GM12878 (cell line): ENCODE data around the gene FOXD2. TPM values are rescaled to one million over a fixed set of nuclear protein-coding genes. Genes with fewer than 3 reads are reported as not detected.

Source experiments
- ATAC-seq: fragments of 200-7000 bp; cut with Tn5 transposase; 3 replicates; pipeline ENCODE4 v1.9.1; 2020; ENCODE audit warnings: mild to moderate bottlenecking, moderate library complexity
- BruUV-seq: library from RNA; stranded (reverse); fragments of 400-500 nt; replicated peaks from 2 replicates; lab custom pipeline; 2021; lab: Mats Ljungman, UMichigan
- CTCF ChIA-PET: fragments of 300-600 bp; sonication (Branson Sonifier 250); formaldehyde crosslinking; extraction: SDS; loops from one replicate; lab custom pipeline; 2021; ENCODE audit warnings: inconsistent platforms; lab: Yijun Ruan, JAX
- POLR2A ChIA-PET: fragments of 350-600 bp; formaldehyde crosslinking; extraction: SDS; loops from one replicate; lab custom pipeline; 2021; ENCODE audit warnings: inconsistent platforms; lab: Charles Lee
- RAD21 ChIA-PET: fragments of 300-600 bp; sonication (Branson Sonifier 250); formaldehyde crosslinking; loops from one replicate; lab custom pipeline; 2023; ENCODE audit warnings: antibody characterized with exemption; ENCODE audit not compliant: unreplicated experiment; lab: Charles Lee
- SMC1A ChIA-PET: fragments of 300-600 bp; sonication (Branson Sonifier 250); formaldehyde crosslinking; loops from one replicate; lab custom pipeline; 2023; ENCODE audit not compliant: unreplicated experiment, uncharacterized antibody; lab: Charles Lee
- DNase-seq: peaks from one replicate; pipeline ENCODE4 v3.0.0-alpha.2; 2011; ENCODE audit warnings: low read depth, low spot score
- FAIRE-seq: peaks from 3 replicates; lab custom pipeline; 2011; peaks lifted over from hg19 to GRCh38; lab: Jason Lieb, UNC
- H2AFZ ChIP-seq: 2 replicates; pipeline ENCODE4 v1.6.0; 2011; ENCODE audit warnings: low read depth, low read length, control low read depth; ENCODE audit not compliant: control insufficient read depth
- H3K27ac ChIP-seq: 2 replicates; pipeline ENCODE4 v1.5.1; 2011; ENCODE audit warnings: control low read depth; ENCODE audit not compliant: control insufficient read depth, insufficient read depth
- H3K27me3 ChIP-seq, 2 experiments: replicated peaks in 1 of 2; 2 replicates each; pipeline versions ENCODE4 v1.6.0 to v1.6.1; 2011; ENCODE audit warnings: low read length in 1 of 2; ENCODE audit not compliant: control insufficient read depth in 2 of 2, insufficient read depth in 2 of 2
- H3K36me3 ChIP-seq, 2 experiments: 2 replicates each; pipeline ENCODE4 v1.5.1; 2011; ENCODE audit warnings: low read length in 1 of 2; ENCODE audit not compliant: control insufficient read depth in 2 of 2, insufficient read depth in 2 of 2
- H3K4me1 ChIP-seq: 2 replicates; pipeline ENCODE4 v1.6.1; 2011; ENCODE audit warnings: mild to moderate bottlenecking, low read length, moderate library complexity, mixed read lengths; ENCODE audit not compliant: control insufficient read depth, insufficient read depth
- H3K4me2 ChIP-seq: 2 replicates; pipeline ENCODE4 v1.6.0; 2011; ENCODE audit warnings: control low read depth; ENCODE audit not compliant: control insufficient read depth, insufficient read depth
- H3K4me3 ChIP-seq: fragments of 200-600 bp; sonication (generic); 2 replicates; pipeline ENCODE4 v1.5.1; 2016
- H3K79me2 ChIP-seq: 2 replicates; pipeline ENCODE4 v1.6.0; 2011; ENCODE audit warnings: low read length; ENCODE audit not compliant: control insufficient read depth, insufficient read depth
- H3K9ac ChIP-seq: 2 replicates; pipeline ENCODE4 v1.8.0; 2011; ENCODE audit warnings: low read length, control low read depth, mixed read lengths; ENCODE audit not compliant: control insufficient read depth, insufficient read depth
- H3K9me3 ChIP-seq: replicated peaks from 3 replicates; pipeline ENCODE4 v1.5.1; 2011; ENCODE audit warnings: mild to moderate bottlenecking, low read length; ENCODE audit not compliant: control insufficient read depth, insufficient read depth
- H4K20me1 ChIP-seq: 2 replicates; pipeline ENCODE4 v1.6.0; 2011; ENCODE audit not compliant: control insufficient read depth, insufficient read depth
- ASH2L ChIP-seq: fragments of 300-600, 200-600 bp; sonication (generic); IDR thresholded peaks from 2 replicates; pipeline ENCODE4 v1.6.1; 2017; ENCODE audit warnings: low read depth, mild to moderate bottlenecking, borderline replicate concordance
- EP300 ChIP-seq, 2 experiments: fragments of 150-350 bp in 1 of 2; IDR thresholded peaks; 2 replicates each; pipeline ENCODE4 v1.6.1; 2011 to 2012; ENCODE audit warnings: low read depth in 2 of 2, low read length in 2 of 2, borderline replicate concordance in 1 of 2, improper control_type of control experiment in 1 of 2, inconsistent platforms in 1 of 2; ENCODE audit not compliant: control insufficient read depth in 1 of 2
- FOXK2 ChIP-seq: fragments of 450-650 bp; IDR thresholded peaks from 2 replicates; pipeline ENCODE4 v1.6.1; 2017; ENCODE audit warnings: mild to moderate bottlenecking, moderate library complexity
- GATAD2B ChIP-seq: fragments of 450-650 bp; conservative IDR thresholded peaks from 2 replicates; pipeline ENCODE4 v1.6.1; 2017; ENCODE audit warnings: low read depth, mild to moderate bottlenecking, moderate library complexity
- IKZF2 ChIP-seq, 2 experiments: fragments of 450-650 bp; IDR thresholded peaks; 2 replicates each; pipeline ENCODE4 v1.6.1; 2017; ENCODE audit warnings: mild to moderate bottlenecking in 2 of 2, moderate library complexity in 2 of 2
- WGBS: methylation state at CpG from one replicate; pipeline ENCODE4 v1.1.6; 2016; ENCODE audit warnings: low lambda C conversion rate; ENCODE audit not compliant: insufficient replicate concordance, insufficient coverage; ENCODE audit errors: missing lambda C conversion rate; 5-methylcytosine and 5-hydroxymethylcytosine counted together
- in situ Hi-C: fragments of 300-500 bp; cut with MboI; formaldehyde crosslinking; loops from 9 replicates; pipeline ENCODE4 v1.14.3; 2018; ENCODE audit warnings: mixed read lengths
- intact Hi-C: fragments of 100-400 bp; cut with micrococcal nuclease; formaldehyde crosslinking; loops from one replicate; pipeline ENCODE4 v1.14.2; 2022; ENCODE audit not compliant: unreplicated experiment
- polyA plus RNA-seq, 11 experiments: library from polyadenylated mRNA; depleted of rRNA in 4 of 11; unstranded in 6 of 11; stranded (reverse) in 5 of 11; fragments of >200 nt; fragmentation: Nextera tagmentation in 4 of 11; fragmentation: Illumina TruSeq in 1 of 11; extraction: Ambion mirVana in 4 of 11; extraction: Trizol in 1 of 11; gene quantifications; 1 replicate in 1 of 11; 2 replicates in 10 of 11; pipeline versions ENCODE4 v1.2.1 to v1.2.3, GENCODE V29; 2011 to 2016; ENCODE audit warnings: inconsistent platforms in 2 of 11, missing spikeins in 2 of 11, low read depth in 1 of 11
- total RNA-seq, 4 experiments: library from RNA; depleted of rRNA in 3 of 4; stranded (reverse); fragments of >200 nt in 3 of 4; fragmentation: Illumina TruSeq in 1 of 4; extraction: Trizol in 1 of 4; gene quantifications; 2 replicates each; pipeline versions ENCODE4 v1.2.1 to v1.2.3, GENCODE V29; 2013 to 2021

FOXD2 gene
- total and polyA plus RNA-seq, 10 of the 15 experiments (the other 5 are each of a cell fraction or from before 2014, with no cell fraction given) = under 0.01 to 0.27 (median 0.04) TPM; not detected in 1

DNA sequence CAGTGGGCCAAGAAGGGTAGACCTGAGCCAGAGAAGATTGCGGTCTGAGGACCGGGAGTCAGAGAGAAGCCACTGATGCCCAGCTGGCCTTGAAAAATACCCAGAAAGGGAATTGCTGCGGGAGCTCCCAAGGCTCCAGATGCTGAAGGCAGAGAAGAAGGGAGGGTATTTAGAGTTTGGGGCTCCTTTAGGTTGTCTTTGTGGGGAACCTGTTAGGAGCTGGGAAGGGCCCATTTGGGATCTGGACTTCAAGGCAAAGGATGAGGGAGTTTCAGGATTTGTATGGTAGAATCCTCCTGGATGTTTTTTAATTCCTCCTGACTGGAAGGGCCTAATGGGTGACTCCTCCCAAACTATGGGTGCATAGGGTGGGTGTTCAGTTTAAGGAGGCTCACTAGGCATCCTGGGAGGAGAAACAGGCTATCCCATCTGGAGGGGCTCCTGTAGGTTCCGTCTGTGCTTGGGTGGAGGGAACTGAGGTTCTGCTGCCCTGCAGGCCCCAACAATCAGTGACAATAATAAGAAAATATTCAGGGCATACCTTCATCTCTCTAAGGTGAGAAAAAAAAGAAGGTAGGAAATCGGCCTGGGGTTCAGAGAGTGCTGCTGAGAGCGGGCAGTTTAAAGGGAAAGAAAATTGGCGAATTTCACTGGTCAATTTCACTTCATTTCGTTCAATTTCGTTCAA, 5.1 kb downstream of the FOXD2 start:
- no peak for TF ChIP-seq IKZF2 (IDR thresholded peaks at IDR 0.05)
- no peak for TF ChIP-seq FOXK2
- TF ChIP-seq ASH2L = no peak
- TF ChIP-seq EP300 (IDR thresholded peaks at IDR 0.05; ENCODE audit: borderline replicate concordance in 1 of 2, control insufficient read depth in 1 of 2, low read depth in 2 of 2, low read length in 2 of 2) = no peak
- TF ChIP-seq GATAD2B = no peak
- no peaks in the 10 kb centered on the region; the same call in 1 of the 2 replicates for H3K4me1 ChIP-seq
- ChIA-PET CTCF (no interaction called here), RAD21 (interaction anchor here (0.7 kb wide), 1 partner anchor 11 kb away, joined by 3 read pairs; no protein-coding TSS in a partner anchor), POLR2A (no interaction called here), SMC1A (no interaction called here)
- no peak overlapping the region for H3K27ac ChIP-seq
- no peaks in the 10 kb centered on the region for H3K36me3 ChIP-seq
- H4K20me1 ChIP-seq = no peaks in the 10 kb centered on the region
- in situ Hi-C loops (no loop called here), intact Hi-C loops (no loop called here)
- no peak overlapping the region for H3K4me3 ChIP-seq
- no peaks in the 10 kb centered on the region; the same call in 2 of the 3 replicates for H3K9me3 ChIP-seq
- DNase-seq (no peak), ATAC-seq (no peak), FAIRE-seq (no peak)
- 31% methylated on average over 9 of the region's 9 CpGs for WGBS
- H2AFZ ChIP-seq = no peak overlapping the region
- H3K27me3 ChIP-seq = peaks cover 36 to 40% of the 10 kb centered on the region in 2 experiments
- BruUV-seq = no TSS peak
- H3K79me2 ChIP-seq = no peaks in the 10 kb centered on the region
- H3K4me2 ChIP-seq = no peak overlapping the region
- no peak overlapping the region for H3K9ac ChIP-seq
